HG03442 (cell line): ENCODE data around the gene NOP14.
"Not testable (repeated sequence)": the region's sequence is repeated elsewhere in the genome, so short reads cannot be mapped to it uniquely, and the experiment has no call there.

Source experiments
- ATAC-seq: cut with Tn5 transposase; IDR thresholded peaks from one replicate; pipeline ENCODE4 v1.9.1; 2021; ENCODE audit warnings: mild to moderate bottlenecking, moderate library complexity; ENCODE audit not compliant: unreplicated experiment

Gene NOP14

DNA sequence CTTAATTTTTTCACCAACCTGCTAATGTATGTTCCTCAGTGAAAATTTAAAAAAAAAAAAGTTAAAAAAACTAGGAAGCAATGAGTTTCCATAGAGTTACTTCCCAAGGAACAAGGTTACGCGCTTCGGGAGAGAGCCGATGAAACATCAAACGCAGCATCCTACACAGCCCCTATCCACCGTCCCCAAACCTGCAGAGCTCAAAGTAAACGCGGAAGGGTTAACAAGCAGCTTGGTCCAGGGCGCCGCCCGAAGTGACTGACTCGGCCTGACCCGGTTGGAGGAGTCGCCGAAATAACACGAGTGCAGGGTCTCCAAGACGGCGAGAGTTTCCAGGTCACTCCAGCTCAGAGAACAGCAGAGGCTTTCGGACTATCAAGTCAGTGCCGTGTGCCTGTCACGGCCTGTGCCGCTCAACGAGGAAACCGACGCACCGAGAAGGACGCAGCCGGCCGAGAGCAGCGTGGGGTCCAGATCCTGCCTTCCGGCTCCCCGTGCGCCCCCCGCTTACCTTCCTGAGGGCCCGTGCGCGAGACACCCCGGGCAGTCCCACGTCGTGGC lies 512 bp downstream of the NOP14 start:
- peak; percentile 19 for ATAC-seq

DNA sequence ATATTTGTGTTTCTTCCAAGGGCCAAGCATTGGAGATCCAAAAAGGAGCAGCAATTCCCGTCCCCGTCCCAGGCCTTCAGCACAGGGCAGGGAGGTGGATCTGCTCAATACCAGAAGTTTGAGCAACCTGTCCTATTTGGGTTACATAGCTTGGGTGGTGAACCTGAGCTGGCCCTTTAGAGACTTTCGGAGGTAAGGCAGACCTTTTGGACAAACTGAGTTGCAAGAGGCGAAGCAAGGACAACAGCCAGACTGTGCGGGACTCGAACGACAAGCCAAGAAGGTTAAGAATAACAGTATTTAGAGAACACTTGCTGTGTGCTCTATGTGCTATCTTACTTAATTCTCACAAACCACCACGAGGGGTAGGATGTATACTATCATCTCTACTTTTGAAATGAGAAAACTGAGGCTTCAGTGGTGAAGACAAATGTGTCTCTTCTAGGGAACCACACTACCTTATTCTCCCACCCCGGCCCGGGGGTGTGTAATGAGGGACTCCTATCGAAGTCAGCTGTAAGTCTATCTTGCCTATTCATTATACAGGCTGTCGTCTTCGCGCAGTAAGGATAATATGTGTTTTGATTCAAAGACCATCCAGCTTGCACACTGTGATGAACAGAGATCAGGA lies 1.3 kb downstream of the NOP14 start:
- ATAC-seq, result no peak

DNA sequence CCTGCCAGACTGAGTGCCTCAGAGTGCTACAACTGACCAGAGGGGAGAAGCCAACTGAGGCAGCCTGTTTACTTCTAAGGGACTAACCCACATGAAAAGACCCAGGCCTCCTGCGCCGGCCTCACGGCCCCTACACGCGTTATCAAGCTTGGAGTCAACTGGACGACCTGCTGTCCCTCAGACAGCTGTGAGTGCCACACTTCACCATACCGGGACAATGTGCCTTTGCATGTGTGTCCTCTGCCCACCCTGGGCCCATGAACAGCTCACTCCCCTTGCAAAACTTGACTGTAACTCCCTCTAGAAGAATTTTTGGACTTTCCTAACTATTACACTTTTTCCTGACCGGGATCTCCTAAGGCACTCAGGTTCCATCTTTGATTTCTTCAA lies 1.8 kb downstream of the NOP14 start:
- ATAC-seq, result no peak

DNA sequence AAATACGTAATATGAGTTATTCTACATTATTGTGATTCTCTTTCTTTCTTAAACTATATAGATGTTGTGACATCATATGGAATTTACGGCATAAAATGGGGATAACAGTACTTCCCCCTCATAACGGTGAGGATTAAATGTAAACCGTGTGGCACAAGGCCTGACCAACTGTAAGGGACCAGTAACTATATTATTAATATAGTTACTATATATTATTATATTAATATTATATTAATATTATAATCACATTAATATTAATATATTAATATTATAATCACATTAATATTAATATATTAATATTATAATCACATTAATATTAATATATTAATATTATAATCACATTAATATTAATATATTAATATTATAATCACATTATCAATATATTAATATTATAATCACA lies 2.8 kb downstream of the NOP14 start:
- ATAC-seq, result not testable (repeated sequence)

DNA sequence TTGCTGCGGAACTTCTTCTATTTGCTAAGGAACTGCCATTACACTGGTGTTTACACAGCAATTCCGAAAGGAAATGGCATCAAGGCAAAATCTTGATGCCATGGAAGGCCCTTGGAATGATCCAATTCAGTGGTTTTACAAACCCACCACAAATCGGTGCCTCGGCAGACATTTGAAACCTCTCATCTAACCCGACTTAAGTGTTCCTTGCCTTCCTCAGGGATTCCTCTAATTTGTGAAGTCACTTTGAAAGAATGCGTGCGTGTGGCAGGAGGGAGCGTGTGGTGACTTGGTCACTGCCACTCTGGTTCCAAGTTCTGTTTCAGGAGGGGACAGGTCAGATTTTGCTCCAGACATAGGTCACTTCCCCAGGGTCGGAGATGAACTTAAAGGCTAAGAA lies 4.8 kb downstream of the NOP14 start:
- no peak for ATAC-seq

DNA sequence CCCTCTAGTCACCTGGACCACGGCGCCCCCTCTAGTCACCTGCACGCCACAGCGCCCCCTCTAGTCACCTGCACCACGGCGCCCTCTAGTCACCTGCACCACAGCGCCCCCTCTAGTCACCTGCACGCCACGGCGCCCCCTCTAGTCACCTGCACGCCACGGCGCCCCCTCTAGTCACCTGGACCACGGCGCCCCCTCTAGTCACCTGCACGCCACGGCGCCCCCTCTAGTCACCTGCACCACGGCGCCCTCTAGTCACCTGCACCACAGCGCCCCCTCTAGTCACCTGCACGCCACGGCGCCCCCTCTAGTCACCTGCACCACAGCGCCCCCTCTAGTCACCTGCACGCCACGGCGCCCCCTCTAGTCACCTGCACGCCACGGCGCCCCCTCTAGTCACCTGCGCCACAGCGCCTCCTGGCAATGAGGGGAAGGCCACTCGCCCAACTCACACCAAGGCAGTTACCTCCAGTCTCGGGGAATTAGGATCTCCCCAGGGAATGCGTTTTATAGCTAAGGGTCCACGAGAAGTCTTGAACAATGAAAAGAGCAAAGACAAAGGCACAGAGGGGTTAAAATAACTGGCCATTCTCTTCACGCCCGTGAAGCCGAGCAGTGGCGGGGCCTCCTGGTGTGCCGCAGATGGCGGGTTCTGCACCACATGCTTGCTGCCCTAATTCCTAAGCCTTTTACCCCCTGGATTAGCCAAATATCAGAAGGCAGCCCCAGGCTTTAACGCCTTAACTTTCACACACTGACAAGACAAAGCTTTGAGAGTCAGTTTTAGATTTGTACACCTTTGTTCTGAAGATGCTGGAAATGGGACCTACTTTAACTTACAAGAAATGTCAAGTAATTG lies 7.8 kb downstream of the NOP14 start:
- not testable (repeated sequence) for ATAC-seq

DNA sequence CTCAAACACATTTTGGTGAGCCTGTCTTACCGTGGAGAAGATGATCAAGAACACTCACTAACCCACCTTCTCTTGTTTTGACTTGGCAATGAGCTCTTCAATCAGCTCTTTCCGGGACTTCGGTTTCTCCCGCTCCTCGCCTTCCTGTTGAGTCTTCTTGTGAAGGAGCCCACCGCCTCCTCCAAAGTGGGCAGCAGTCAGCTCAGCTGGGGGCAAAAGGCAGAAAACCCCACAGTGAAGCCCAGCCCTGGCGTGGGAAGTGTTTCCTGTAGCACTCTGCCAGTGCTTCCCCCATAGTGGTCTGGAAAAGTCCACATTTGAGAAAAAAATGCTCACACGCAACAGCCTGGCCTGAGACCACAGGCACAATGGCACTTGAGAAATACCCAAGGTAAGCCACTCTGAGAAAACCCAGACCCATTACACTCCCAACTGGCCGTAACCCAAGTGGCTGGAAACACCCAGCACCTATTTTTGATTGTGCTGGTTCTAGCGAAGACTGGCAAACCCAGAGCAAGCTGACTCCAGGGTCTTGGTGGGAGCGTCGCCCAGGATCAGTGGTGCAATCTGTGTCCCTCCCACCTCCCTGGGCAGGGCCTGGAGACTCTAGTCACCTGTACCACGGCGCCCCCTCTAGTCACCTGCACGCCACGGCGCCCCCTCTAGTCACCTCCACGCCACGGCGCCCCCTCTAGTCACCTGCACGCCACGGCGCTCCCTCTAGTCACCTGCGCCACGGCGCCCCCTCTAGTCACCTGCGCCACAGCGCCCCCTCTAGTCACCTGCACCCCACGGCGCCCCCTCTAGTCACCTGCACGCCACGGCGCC lies 8.6 kb downstream of the NOP14 start:
- peak; percentile 60 for ATAC-seq

DNA sequence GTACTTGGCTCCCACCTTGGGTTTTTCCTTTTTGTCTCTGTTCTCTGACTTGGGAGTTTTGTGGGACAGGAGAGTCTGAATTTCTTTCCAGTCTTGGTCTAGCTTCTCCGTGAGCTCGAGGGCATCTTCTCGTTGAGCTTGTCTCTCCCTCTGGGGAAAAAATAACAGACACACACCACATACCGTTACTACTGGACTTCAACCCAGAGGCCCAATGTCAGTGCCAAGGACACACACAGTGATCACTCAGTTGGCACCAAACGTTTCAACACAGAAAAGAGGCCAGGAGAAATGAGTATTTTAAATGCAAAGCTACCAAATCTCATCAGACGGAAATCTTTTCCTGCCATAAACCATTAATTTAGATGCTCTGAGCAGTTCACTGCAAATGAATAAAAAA lies 9.7 kb downstream of the NOP14 start:
- ATAC-seq, result no peak

DNA sequence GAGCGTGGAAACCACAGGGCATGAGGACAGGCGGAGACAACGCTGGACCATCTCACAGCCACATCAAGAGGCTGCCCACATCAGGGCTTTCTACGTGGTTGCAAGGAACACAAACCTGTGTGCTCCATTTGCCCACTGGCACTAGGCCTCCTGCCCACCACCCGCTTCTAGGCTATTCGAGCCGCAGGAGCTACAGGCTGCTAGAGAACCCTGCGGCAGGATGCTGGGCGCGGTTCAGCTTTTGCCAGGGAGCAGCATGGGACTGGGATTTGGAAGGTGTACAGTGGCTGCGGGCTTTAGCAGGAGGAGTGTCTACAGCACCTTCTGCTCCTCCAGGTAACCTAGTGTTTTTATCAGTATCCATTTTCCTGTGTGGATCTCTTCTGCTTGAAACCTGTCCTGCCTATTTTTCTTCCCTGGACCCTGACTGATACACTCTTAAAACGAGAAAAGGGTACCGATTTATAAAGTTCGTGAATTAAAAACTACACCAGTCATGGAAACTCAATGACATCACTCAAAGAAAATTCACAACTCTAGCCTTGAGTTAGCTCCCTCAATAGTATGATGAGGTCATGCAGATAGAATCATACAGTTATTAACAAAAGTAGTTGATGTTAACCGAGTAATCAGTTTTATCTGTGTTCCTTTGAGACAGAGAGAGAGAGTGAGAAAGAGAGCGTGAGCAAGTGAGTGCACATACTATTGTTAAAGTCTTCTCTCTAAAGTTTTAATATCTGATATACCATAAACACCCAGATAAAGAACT lies 12.8 kb downstream of the NOP14 start:
- no peak for ATAC-seq

DNA sequence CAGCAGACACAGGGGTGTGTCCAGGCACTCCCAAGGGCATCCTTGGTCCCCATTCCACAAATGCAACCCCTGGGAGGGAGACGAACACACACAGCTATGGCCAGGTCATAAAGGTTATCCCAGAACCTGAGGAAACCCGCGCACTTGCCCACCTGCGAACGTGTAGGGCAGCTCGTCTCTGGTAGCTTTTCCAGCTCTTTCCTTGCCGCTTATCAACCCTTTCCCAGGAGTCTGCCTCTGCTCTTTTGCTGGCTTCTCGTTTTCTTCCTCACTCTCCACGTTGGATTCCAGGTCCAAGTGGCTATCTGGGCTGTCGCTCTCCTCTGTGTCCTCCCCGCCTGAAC lies 13.5 kb downstream of the NOP14 start:
- no peak for ATAC-seq

DNA sequence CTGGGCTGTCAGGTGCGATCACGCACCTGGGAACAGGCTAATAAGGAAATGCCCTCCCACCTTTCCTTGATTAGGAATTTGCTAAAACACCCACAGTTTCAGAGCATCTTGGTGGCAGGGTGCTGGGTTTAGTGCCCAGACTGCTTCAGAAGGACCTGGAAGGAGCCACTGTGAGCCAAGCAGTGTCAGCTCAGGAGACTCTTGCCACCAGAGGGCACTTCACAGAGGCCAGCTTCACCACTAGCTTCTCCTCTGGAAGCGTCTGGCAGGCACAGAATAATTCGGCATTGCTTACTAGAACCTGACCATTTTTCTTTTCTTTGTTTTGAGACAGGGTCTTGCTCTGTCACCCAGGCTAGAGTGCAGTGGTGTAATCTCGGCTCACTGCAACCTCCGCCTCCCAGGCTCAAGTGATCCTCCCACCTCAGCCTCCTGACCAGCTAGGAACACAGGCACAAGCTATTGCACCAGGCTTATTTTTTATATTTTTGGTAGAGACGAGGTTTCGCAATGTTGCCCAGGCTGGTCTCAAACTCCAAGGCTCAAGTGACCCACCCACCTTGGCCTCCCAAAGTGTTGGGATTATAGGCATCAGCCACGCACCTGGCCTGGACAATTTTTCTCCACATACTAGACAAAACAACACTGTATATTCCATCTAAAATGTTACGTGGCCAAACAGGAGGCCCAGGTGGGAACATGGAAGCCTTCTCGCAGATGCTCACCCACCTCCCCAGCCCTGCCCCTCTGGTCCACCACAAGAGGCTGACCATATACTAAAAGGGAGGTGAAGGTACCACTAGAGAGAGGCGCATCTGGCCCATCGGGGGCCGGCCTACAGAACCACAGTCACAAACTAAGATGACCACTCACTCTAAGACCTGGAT lies 14.1 kb downstream of the NOP14 start:
- ATAC-seq, result no peak

DNA sequence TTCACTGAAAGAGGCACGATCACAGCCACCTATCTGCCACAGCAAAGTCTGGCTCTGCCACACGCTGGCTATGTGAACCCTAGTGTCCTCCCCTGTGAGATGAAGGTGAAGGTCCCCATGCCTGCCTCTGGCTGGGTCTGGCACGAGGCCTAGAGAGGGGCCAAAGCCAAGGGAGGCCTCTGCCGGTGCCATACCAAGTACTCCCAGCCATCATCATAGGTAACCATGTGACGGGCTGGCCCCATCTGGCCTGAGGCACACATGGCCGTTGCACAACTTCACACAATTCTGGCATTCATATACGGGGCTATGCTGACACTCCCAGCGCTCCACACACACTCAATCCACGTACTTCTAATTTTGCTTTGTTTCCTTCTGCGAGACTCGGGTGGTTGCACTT lies 15.3 kb downstream of the NOP14 start:
- ATAC-seq, result no peak

DNA sequence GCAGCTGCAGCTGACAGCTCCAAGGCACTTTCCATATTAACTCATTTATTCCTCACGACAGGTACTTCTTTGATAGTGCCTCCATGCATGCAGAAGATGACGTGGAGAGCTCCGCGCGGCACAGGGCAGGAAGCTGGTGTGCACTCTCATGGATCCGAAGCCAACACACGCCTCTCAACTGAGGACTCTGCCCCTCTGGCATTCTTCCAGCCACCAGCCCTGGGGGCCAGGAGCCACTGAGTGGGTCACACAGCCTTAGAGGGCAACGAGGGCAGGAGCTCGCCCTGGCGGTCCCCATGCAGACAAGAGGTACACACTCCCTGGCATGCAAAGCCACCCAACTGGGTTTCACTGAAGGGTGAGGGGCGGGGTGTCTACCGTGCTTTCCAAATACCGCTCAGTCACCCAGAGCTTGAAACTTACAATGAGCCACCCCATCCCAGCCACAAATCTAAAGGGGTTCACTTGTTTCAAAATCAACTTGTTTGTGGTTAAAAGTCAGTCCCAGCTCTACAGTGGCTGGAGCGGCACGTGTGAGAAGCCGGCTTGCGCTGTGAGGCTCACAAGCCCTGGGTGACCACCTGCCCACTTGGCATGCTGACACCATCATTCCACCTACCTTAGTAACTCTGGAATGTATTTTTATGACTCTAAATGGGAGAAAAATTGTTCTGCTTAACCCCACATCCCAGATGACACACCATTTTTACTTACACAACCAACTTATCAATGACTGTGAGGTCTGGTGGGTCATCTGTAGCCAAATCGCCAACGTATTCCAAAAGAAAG lies 16.2 kb downstream of the NOP14 start:
- ATAC-seq, result no peak

DNA sequence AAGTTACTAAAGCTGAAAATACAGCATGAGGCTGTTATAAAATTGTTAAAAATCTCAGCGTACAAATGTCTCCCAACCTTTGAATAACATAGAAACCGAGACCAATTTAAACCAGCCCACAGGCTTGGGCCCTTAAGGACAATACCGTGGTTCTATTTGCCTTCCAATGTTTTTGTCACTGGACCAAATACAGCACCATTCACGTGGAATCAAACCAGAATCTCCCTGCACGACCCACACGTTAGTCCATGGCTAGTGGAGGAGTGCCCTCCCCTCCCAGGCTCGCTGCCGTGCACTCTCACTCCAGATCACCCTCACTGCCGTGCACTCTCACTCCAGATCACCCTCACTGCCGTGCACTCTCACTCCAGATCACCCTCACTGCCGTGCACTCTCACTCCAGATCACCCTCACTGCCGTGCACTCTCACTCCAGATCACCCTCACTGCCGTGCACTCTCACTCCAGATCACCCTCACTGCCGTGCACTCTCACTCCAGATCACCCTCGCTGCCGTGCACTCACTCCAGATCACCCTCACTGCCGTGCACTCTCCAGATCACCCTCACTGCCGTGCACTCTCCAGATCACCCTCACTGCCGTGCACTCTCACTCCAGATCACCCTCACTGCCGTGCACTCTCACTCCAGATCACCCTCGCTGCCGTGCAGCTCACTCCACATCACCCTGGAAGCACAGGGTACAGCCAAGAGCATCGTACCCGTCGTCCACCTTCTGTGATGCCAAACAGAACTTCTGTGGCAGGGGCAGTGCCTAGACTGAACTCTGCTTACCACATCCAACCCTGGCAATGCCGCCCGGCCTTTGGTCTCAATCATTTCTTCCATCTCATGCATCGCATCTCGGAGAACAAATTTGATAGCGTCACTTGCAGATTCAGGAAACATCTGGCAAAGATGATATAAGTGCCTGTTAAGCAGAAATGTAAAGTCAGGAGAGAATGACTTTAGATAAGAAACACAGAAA lies 17.3 kb downstream of the NOP14 start:
- ATAC-seq, result not testable (repeated sequence)

DNA sequence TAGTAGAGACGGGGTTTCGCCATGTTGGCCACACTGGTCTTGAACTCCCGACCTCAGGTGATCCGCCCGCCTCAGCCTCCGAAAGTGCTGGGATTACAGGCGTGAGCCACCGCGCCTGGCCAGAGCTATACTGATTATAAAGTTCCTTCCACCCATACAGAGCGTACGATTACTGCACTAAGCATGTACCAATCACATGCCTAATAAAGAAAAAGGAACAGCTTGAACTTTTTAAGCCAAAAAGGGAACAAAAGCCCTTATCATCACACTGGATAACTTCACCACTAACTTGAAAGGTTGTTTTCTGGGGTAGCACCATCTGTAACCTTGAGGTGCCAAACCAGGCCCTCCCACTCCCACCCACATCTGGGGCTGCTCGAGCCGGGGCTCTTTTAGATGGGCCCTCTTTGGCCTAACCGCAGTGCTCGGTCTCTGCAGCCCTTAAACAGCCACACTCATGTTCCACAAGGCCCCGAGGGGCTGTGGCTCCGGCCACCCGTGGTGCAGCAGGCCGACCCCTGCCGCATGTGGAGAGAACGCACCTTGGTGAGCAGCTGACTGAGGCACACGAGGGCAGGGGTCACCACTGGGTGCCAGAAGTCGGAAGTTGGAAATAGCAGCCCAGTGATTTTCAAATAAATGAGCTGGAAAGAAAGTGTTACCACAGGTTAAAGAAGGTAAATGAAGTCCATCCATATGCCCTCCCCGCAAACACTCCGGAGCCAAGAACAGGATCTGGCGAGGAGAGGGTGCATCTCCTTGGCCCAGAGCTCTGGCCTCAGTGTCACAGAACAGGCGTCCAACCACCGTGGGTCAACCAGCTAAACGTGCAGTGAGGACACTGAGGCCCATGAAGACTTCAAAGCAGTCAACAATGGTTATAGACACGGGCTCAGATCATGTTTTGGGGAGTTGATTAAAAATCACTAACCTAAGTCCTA lies 18.4 kb downstream of the NOP14 start:
- no peak for ATAC-seq

DNA sequence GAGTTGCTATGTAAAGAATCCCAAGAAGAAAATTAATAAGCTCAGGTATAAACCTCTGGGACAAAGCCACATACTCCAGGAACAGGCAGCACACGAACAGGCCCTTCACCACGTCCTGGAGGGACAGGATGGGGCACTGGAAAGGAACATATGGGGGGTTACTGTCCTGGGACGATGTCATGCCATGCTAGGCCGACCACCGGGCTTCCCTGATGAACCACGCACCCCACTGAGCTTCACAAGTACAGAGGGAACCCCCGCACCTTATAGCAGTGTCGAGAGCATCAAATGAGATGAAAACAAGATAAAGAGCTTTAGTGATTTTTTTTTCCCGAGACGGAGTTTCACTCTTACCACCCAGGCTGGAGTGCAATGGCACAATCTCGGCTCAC lies 19.1 kb downstream of the NOP14 start:
- ATAC-seq, result no peak
